ENCODE results near the gene DCTN2.

DNA sequence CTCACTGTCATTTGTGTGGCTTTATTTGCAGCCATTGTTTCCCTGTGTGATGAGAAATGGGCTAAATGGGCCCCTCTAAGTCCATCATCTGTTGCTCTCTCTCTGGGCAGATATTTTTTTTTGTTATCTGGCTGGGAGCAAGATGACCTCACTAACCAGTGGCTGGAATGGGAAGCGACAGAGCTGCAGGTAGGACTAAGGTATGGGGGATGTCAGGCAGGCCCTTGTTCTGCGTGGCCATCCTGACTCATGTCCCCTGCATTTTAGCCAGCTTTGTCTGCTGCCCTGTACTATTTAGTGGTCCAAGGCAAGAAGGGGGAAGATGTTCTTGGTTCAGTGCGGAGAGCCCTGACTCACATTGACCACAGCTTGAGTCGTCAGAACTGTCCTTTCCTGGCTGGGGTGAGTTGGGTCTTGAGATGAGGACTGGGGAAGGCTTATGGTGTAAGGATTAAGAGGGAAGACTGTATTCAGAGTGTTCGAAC, 57.8 kb downstream of the DCTN2 start:
- TF ChIP-seq CTCF (IDR thresholded peaks at IDR 0.05) (no peak), EP300 (IDR thresholded peaks at IDR 0.05) (no peak)
